ENCODE results near the gene NFKB2.

NFKB2 gene

GRCh38 chr10:102395400-102396316, at the start of gene NFKB2:
NFKB2 (plus strand) TSS chr10:102395705; CDS start chr10:102395960, 255 bp downstream.
- peak; percentile 14 for DNase-seq

DNA sequence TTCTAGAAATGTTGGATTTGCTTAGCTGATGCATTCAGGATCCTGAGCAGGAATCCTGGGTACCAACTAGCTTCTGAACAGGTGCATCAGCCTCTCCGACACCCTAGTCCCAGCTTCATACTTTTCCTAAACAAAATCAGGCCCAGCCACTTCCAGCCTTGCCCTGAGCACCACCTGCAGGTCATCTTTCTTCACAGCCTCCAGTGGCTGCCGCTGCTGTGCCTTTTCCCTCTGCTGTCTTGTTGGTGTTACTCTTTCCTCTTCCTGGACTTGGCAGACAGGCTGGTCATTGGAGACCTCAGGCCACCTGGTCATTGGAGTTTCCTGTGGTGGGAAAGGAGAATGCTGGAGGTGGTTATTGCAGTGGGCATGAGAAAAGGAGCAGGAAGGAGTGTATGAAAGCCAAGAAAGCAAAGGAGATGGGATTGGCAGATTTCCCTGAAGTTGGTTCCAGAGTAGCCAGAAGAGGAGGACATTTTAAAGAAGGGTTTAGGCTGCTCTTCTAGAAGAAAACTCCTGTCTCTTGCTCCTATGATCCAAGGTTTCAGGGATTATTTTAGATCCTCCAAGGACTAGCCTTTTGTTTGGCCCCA, 48.2 kb upstream of the NFKB2 start:
- DNase-seq: no peak

DNA sequence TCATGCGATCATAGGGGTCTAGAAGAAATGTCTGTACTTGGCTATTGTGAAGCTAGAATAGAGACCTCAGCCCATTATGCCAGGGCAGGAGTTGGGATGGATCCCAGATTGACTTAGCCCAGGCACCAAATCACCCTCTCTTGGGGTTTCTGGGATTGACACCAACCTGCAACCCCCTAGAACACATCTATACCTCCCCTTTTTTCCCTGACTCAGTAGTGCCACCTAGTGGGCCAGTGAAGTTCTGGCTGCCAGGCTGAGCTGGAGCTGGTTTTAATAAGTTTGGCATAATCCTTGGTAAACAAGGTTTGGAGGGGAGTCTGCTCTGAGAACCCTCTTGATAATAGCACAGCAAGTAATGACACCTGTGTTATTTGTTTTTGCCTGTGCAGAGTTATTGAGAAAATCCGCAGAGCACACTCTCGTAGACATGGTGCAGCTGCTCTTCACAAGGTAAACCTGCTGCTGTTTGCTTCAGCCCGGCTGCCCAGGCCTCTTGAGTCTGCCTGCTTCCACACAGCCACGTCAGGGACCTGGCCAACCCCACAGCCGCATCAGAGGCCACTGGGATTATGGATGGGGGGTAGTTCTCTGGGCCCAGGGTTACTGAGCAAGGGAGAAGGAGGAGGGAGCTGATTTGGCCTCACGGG, 43.3 kb upstream of the NFKB2 start:
- DNase-seq: peak; percentile 25

DNA sequence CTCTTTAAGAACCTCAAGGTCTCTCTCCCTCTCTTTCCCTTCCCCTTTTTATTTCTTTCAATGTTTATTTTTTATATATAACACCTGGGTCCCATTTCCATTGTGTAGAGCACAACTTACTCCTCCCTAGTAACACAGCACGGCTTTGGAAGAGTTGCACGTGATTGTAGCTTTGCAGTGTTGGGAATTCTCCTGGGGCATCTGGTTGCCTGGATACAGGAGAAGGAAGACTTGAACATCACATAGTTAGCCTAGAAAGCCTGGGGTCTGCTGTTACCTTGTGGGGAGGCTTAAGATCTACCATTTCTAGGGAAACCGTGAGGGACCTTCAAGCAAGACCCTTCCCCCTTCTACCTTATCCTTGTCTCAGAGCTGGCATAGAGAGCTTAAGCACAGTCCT, 41.1 kb upstream of the NFKB2 start:
- no peak for DNase-seq

- DNase-seq: no peak
These were observed 36.7 kb upstream of the NFKB2 start for GRCh38 chr10:102358712-102359382.

DNA sequence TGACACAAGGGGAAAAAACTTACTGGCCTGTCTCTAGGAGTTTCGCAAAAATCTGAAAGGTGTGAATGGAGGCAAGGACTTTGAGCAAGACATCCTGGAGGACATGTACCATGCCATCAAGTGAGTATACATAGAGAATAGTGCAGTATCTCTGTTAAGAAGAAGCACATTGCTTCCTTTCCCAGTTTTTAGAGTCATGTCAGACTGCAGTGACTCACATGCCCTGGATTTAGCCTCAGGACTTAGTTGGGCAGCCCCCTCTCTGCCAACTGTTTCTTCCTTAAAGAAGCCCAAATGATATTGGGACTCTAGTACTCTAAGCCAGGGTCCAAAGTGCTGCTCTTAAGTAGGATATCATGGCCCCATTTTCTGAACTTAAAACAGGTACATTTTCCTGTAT, 28.1 kb upstream of the NFKB2 start:
- no peak for DNase-seq

DNA sequence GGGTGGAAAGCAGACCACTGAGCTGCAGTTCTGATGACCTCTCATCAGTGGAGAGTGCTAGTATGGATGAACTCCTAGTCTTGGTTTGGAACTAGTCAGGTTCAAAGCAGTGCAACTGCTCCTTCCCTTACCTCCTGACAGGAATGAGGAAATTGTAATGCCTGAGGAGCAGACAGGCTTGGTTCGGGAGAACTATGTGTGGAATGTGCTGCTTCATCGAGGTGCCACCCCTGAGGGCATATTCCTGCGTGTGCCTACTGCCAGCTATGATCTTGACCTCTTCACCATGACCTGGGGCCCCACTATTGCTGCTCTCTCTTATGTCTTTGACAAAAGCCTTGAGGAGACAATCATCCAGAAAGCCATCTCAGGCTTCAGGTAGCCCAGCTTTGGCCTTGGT, 27.4 kb upstream of the NFKB2 start:
- DNase-seq: no peak

- no peak for DNase-seq
These were observed 24.2 kb upstream of the NFKB2 start for GRCh38 chr10:102371295-102371694.

GRCh38 chr10:102375250-102375649, 20.3 kb upstream of the NFKB2 start:
- no peak for DNase-seq

GRCh38 chr10:102375867-102376266, 19.6 kb upstream of the NFKB2 start:
- no peak for DNase-seq

GRCh38 chr10:102376901-102377300, 18.6 kb upstream of the NFKB2 start:
- DNase-seq: no peak

DNA sequence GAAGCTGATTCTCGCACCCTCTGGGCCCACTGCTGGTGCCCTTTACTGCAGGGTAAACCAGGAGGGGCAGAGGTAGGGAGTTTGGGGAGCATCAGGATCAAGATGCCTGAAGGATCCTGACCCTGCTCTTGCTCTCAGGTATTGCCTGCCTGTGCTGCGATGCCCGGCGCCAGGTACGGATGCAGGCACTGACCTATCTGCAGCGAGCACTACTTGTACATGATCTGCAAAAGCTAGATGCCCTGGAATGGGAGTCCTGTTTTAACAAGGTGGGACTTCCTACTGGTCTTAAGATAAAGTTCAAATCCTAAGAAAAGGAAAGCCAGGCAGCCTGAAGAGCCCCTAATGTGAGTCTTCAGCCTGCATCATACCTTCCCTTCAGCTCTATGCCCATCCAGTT, 16.1 kb upstream of the NFKB2 start:
- DNase-seq: no peak

DNA sequence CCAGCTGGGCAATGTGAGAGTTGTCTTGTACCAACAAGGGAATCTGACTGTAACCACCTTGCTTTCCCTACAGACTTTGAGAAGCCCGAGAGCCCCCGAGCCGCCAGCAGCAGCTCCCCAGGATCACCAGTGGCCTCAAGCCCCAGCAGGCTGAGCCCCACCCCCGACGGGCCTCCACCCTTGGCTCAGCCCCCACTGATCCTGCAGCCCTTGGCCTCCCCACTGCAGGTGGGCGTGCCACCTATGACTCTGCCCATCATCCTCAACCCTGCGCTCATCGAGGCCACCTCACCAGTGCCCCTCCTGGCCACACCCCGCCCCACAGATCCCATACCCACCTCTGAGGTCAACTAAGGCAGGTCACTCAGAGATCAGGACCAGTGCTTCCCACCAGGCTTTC, 13.5 kb upstream of the NFKB2 start:
- no peak for DNase-seq

DNA sequence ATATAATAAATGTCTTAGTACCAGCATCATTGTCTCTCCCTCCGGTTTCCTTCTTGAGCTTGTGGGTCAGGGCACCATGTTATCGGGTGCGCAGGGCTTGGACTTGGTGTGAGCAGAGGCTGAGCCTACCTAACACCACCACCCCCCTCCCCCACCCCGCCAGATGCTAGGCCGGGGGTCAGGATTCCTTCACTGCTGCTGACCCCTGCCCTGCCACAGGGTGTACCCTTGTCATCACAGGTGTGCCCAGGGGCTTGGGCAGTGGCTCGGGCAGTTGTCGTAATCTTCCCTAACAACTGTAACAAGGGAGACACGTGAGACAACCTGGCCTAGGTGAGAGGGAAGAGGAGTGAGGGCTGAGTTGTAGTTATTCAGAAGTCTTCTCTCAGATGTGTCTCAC, 12.6 kb upstream of the NFKB2 start:
- no peak for DNase-seq

- DNase-seq: no peak
These were observed 11.5 kb upstream of the NFKB2 start for GRCh38 chr10:102384053-102384452.

GRCh38 chr10:102384606-102385429, 10.7 kb upstream of the NFKB2 start:
- no peak for DNase-seq

- no peak for DNase-seq
These were observed 5.6 kb upstream of the NFKB2 start for GRCh38 chr10:102389894-102390293.

DNA sequence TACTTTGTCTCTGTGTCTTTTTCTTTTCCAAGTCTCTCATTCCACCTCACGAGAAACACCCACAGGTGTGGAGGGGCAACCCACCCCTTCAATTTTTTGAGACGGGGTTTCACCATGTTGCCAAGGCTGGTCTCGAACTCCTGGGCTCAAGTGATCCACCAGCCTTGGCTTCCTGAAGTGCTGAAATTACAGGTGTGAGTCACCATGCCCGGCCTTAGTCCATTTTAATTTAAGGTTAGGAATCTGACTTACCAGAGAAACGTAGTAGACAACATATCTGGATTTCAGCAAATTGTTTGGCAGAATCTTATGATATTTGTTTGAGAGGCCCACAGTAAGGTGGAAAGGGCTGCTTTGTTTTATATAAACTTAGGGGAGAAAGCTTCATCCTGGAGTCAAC, 3.2 kb upstream of the NFKB2 start:
- no peak for DNase-seq

GRCh38 chr10:102393411-102394078, 2.0 kb upstream of the NFKB2 start:
- peak; percentile 12 for DNase-seq

- DNase-seq: peak; percentile 21
These were observed 1.3 kb upstream of the NFKB2 start for GRCh38 chr10:102394079-102394800.

GRCh38 chr10:102394801-102395399, 605 bp upstream of the NFKB2 start:
- no peak for DNase-seq
